ENCODE data around the gene RUNX1.

Gene RUNX1

GRCh38 chr21:34889676-34890469 lies 159.2 kb downstream of the RUNX1 start:
- Histone ChIP-seq H3K79me2 (ENCODE audit: control insufficient read depth, insufficient read depth, low read length) (no peaks in the 10 kb centered on the region), H2AK5ac (ENCODE audit: low read length) (no peak overlapping the region), H3K23ac (ENCODE audit: low read length) (no peak overlapping the region), H3K56ac (ENCODE audit: low read length) (peak overlapping the region; percentile 91), H4K5ac (ENCODE audit: low read length) (no peak overlapping the region), H3K36me3 (ENCODE audit: control insufficient read depth, insufficient read depth, low read length) (no peaks in the 10 kb centered on the region), H4K8ac (ENCODE audit: low read depth, low read length) (no peak overlapping the region), H3K4me3 (ENCODE audit: low read length) (peak overlapping the region; percentile 36), H2BK15ac (replicated peaks; ENCODE audit: low read depth) (no peak overlapping the region), H3K18ac (ENCODE audit: low read length) (peak overlapping the region; percentile 83), H2BK120ac (ENCODE audit: low read depth, low read length) (peak overlapping the region; percentile 89), H3K4ac (ENCODE audit: low read depth, low read length) (peak overlapping the region; percentile 65), H3K4me2 (ENCODE audit: low read length) (peak overlapping the region; percentile 78), H3K79me1 (ENCODE audit: low read length) (no peaks in the 10 kb centered on the region), H3K9ac (ENCODE audit: low read length) (peak overlapping the region; percentile 88), H2BK5ac (ENCODE audit: low read length) (no peak overlapping the region), H3K27ac (ENCODE audit: low read depth, low read length) (peak overlapping the region; percentile 83), H3K27me3 (ENCODE audit: insufficient read depth, low read length, poor library complexity) (peaks cover 16% of the 10 kb centered on the region), H3K4me1 (ENCODE audit: control insufficient read depth, low read depth, low read length) (peaks cover 2% of the 10 kb centered on the region)
- no CpG with 5 or more reads among the region's 98 CpGs for WGBS (ENCODE audit: extremely low coverage, insufficient coverage, low lambda C conversion rate)
- peak; percentile 80 for DNase-seq

- no CpG with 5 or more reads among the region's 45 CpGs for WGBS (ENCODE audit: extremely low coverage, insufficient coverage, low lambda C conversion rate)
- Histone ChIP-seq H3K4ac (ENCODE audit: low read depth, low read length) (peak overlapping the region; percentile 56), H3K79me2 (ENCODE audit: control insufficient read depth, insufficient read depth, low read length) (no peaks in the 10 kb centered on the region), H3K56ac (ENCODE audit: low read length) (peak overlapping the region; percentile 91), H3K27me3 (ENCODE audit: insufficient read depth, low read length, poor library complexity) (peaks cover 19% of the 10 kb centered on the region), H2BK5ac (ENCODE audit: low read length) (no peak overlapping the region), H3K4me1 (ENCODE audit: control insufficient read depth, low read depth, low read length) (peaks cover 2% of the 10 kb centered on the region), H3K23ac (ENCODE audit: low read length) (no peak overlapping the region), H3K4me2 (ENCODE audit: low read length) (peak overlapping the region; percentile 78), H2AK5ac (ENCODE audit: low read length) (no peak overlapping the region), H3K4me3 (ENCODE audit: low read length) (peak overlapping the region; percentile 57), H4K8ac (ENCODE audit: low read depth, low read length) (no peak overlapping the region), H3K18ac (ENCODE audit: low read length) (peak overlapping the region; percentile 83), H3K9ac (ENCODE audit: low read length) (peak overlapping the region; percentile 88), H2BK120ac (ENCODE audit: low read depth, low read length) (no peak overlapping the region), H3K36me3 (ENCODE audit: control insufficient read depth, insufficient read depth, low read length) (no peaks in the 10 kb centered on the region), H3K79me1 (ENCODE audit: low read length) (no peaks in the 10 kb centered on the region), H2BK15ac (replicated peaks; ENCODE audit: low read depth) (no peak overlapping the region), H4K5ac (ENCODE audit: low read length) (no peak overlapping the region), H3K27ac (ENCODE audit: low read depth, low read length) (peak overlapping the region; percentile 83)
- DNase-seq: peak; percentile 72
Measured at GRCh38 chr21:34889320-34889675, 159.8 kb downstream of the RUNX1 start.

- H3K4me2 ChIP-seq (ENCODE audit: low read length): peak overlapping the region; percentile 78
- H3K4ac ChIP-seq (ENCODE audit: low read depth, low read length): peak overlapping the region; percentile 56
- peak overlapping the region; percentile 88 for H3K9ac ChIP-seq (ENCODE audit: low read length)
- no peak overlapping the region for H2BK120ac ChIP-seq (ENCODE audit: low read depth, low read length)
- H4K5ac ChIP-seq (ENCODE audit: low read length): no peak overlapping the region
- peak overlapping the region; percentile 83 for H3K18ac ChIP-seq (ENCODE audit: low read length)
- peak; percentile 97 for DNase-seq
- H3K4me3 ChIP-seq (ENCODE audit: low read length): peak overlapping the region; percentile 57
- H4K8ac ChIP-seq (ENCODE audit: low read depth, low read length): no peak overlapping the region
- no peaks in the 10 kb centered on the region for H3K36me3 ChIP-seq (ENCODE audit: control insufficient read depth, insufficient read depth, low read length)
- no peaks in the 10 kb centered on the region for H3K79me2 ChIP-seq (ENCODE audit: control insufficient read depth, insufficient read depth, low read length)
- peak overlapping the region; percentile 91 for H3K56ac ChIP-seq (ENCODE audit: low read length)
- H3K79me1 ChIP-seq (ENCODE audit: low read length): no peaks in the 10 kb centered on the region
- no peak overlapping the region for H3K23ac ChIP-seq (ENCODE audit: low read length)
- H2BK15ac ChIP-seq (replicated peaks; ENCODE audit: low read depth): no peak overlapping the region
- no peak overlapping the region for H2AK5ac ChIP-seq (ENCODE audit: low read length)
- H3K27ac ChIP-seq (ENCODE audit: low read depth, low read length): peak overlapping the region; percentile 83
- H2BK5ac ChIP-seq (ENCODE audit: low read length): no peak overlapping the region
- WGBS (ENCODE audit: extremely low coverage, insufficient coverage, low lambda C conversion rate): no CpG with 5 or more reads among the region's 96 CpGs
- peaks cover 19% of the 10 kb centered on the region for H3K27me3 ChIP-seq (ENCODE audit: insufficient read depth, low read length, poor library complexity)
- H3K4me1 ChIP-seq (ENCODE audit: control insufficient read depth, low read depth, low read length): peaks cover 2% of the 10 kb centered on the region
Measured at GRCh38 chr21:34888569-34889319, 160.4 kb downstream of the RUNX1 start.

- WGBS (ENCODE audit: extremely low coverage, insufficient coverage, low lambda C conversion rate): no CpG with 5 or more reads among the region's 40 CpGs
- no peak overlapping the region for H3K18ac ChIP-seq (ENCODE audit: low read length)
- peaks cover 2% of the 10 kb centered on the region for H3K4me1 ChIP-seq (ENCODE audit: control insufficient read depth, low read depth, low read length)
- H3K23ac ChIP-seq (ENCODE audit: low read length): no peak overlapping the region
- H3K79me1 ChIP-seq (ENCODE audit: low read length): no peaks in the 10 kb centered on the region
- H3K27ac ChIP-seq (ENCODE audit: low read depth, low read length): no peak overlapping the region
- H4K5ac ChIP-seq (ENCODE audit: low read length): no peak overlapping the region
- peak; percentile 68 for DNase-seq
- peak overlapping the region; percentile 8 for H3K4me3 ChIP-seq (ENCODE audit: low read length)
- H3K9ac ChIP-seq (ENCODE audit: low read length): peak overlapping the region; percentile 22
- H3K79me2 ChIP-seq (ENCODE audit: control insufficient read depth, insufficient read depth, low read length): no peaks in the 10 kb centered on the region
- no peak overlapping the region for H2BK5ac ChIP-seq (ENCODE audit: low read length)
- H3K27me3 ChIP-seq (ENCODE audit: insufficient read depth, low read length, poor library complexity): peaks cover 19% of the 10 kb centered on the region
- no peak overlapping the region for H4K8ac ChIP-seq (ENCODE audit: low read depth, low read length)
- H3K36me3 ChIP-seq (ENCODE audit: control insufficient read depth, insufficient read depth, low read length): no peaks in the 10 kb centered on the region
- no peak overlapping the region for H3K4ac ChIP-seq (ENCODE audit: low read depth, low read length)
- no peak overlapping the region for H2AK5ac ChIP-seq (ENCODE audit: low read length)
- H3K56ac ChIP-seq (ENCODE audit: low read length): peak overlapping the region; percentile 77
- H3K4me2 ChIP-seq (ENCODE audit: low read length): peak overlapping the region; percentile 49
- H2BK120ac ChIP-seq (ENCODE audit: low read depth, low read length): no peak overlapping the region
- H2BK15ac ChIP-seq (replicated peaks; ENCODE audit: low read depth): no peak overlapping the region
Measured at GRCh38 chr21:34887725-34888568, 161.2 kb downstream of the RUNX1 start.

DNA sequence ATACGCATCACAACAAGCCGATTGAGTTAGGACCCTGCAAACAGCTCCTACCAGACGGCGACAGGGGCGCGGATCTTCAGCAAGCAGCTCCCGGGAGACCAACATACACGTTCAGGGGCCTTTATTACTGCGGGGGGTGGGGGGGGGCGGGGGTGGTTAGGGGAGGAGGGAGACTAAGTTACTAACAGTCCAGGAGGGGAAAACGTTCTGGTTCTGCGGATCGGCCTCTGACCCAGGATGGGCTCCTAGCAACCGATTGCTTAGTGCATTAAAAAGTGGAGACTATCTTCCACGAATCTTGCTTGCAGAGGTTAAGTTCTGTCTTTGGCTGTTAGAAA lies 162.0 kb downstream of the RUNX1 start:
- no peak overlapping the region for H3K23ac ChIP-seq (ENCODE audit: low read length)
- H3K56ac ChIP-seq (ENCODE audit: low read length): peak overlapping the region; percentile 72
- H4K5ac ChIP-seq (ENCODE audit: low read length): no peak overlapping the region
- H3K4me1 ChIP-seq (ENCODE audit: control insufficient read depth, low read depth, low read length): peaks cover 2% of the 10 kb centered on the region
- H2AK5ac ChIP-seq (ENCODE audit: low read length): no peak overlapping the region
- H3K79me2 ChIP-seq (ENCODE audit: control insufficient read depth, insufficient read depth, low read length): no peaks in the 10 kb centered on the region
- H2BK15ac ChIP-seq (replicated peaks; ENCODE audit: low read depth): no peak overlapping the region
- H3K4ac ChIP-seq (ENCODE audit: low read depth, low read length): no peak overlapping the region
- no peaks in the 10 kb centered on the region for H3K36me3 ChIP-seq (ENCODE audit: control insufficient read depth, insufficient read depth, low read length)
- peak overlapping the region; percentile 65 for H3K9ac ChIP-seq (ENCODE audit: low read length)
- no peak overlapping the region for H3K18ac ChIP-seq (ENCODE audit: low read length)
- H3K79me1 ChIP-seq (ENCODE audit: low read length): no peaks in the 10 kb centered on the region
- no peak overlapping the region for H2BK5ac ChIP-seq (ENCODE audit: low read length)
- no peak for DNase-seq
- peak overlapping the region; percentile 84 for H3K4me2 ChIP-seq (ENCODE audit: low read length)
- no peak overlapping the region for H4K8ac ChIP-seq (ENCODE audit: low read depth, low read length)
- peak overlapping the region; percentile 10 for H3K4me3 ChIP-seq (ENCODE audit: low read length)
- H2BK120ac ChIP-seq (ENCODE audit: low read depth, low read length): no peak overlapping the region
- H3K27me3 ChIP-seq (ENCODE audit: insufficient read depth, low read length, poor library complexity): peaks cover 17% of the 10 kb centered on the region
- H3K27ac ChIP-seq (ENCODE audit: low read depth, low read length): no peak overlapping the region
- no CpG with 5 or more reads among the region's 15 CpGs for WGBS (ENCODE audit: extremely low coverage, insufficient coverage, low lambda C conversion rate)
